Measurements from ENCODE around the gene THNSL1. TPM values are rescaled to one million over a fixed set of nuclear protein-coding genes. Genes with fewer than 3 reads are reported as not detected.

The THNSL1 gene
- total and polyA plus RNA-seq, 2 donors = 3.5 to 4.1 TPM

GRCh38 chr10:25018703-25019102 lies 2.3 kb downstream of the THNSL1 start:
- WGBS = 99% methylated on average over 3 of the region's 3 CpGs
- DNase-seq (ENCODE audit: low read depth in 6 of 9, low spot score in 9 of 9) = no peak
- no peaks in the 10 kb centered on the region for H3K9me3 ChIP-seq (ENCODE audit: control insufficient read depth in 2 of 2, insufficient read depth in 1 of 2, low read length in 1 of 2)

GRCh38 chr10:25023278-25023677 lies 6.9 kb downstream of the THNSL1 start:
- Histone ChIP-seq H3K36me3 (ENCODE audit: control insufficient read depth in 2 of 2, insufficient read depth in 2 of 2, low read length in 1 of 2) (no peaks in the 10 kb centered on the region), H3K9me3 (ENCODE audit: control insufficient read depth in 2 of 2, insufficient read depth in 1 of 2, low read length in 1 of 2) (no peaks in the 10 kb centered on the region), H3K4me1 (ENCODE audit: control insufficient read depth in 2 of 2, insufficient read depth in 2 of 2, low read length in 2 of 2) (no peaks in the 10 kb centered on the region), H3K27ac (ENCODE audit: low read depth in 1 of 2, low read length in 1 of 2) (no peak overlapping the region), H3K27me3 (ENCODE audit: control insufficient read depth in 2 of 2, insufficient read depth in 1 of 2, low read length in 1 of 2) (no peaks in the 10 kb centered on the region), H3K4me3 (ENCODE audit: low read length in 2 of 2) (no peak overlapping the region)
- DNase-seq (ENCODE audit: low read depth in 6 of 9, low spot score in 9 of 9) = no peak
- 65% methylated on average over 3 of the region's 3 CpGs for WGBS

More at GRCh38 chr10:25018703-25019102, 2.3 kb downstream of the THNSL1 start:
- Histone ChIP-seq H3K27ac (ENCODE audit: low read depth in 1 of 2, low read length in 1 of 2) (no peak overlapping the region), H3K36me3 (ENCODE audit: control insufficient read depth in 2 of 2, insufficient read depth in 2 of 2, low read length in 1 of 2) (no peaks in the 10 kb centered on the region), H3K4me1 (ENCODE audit: control insufficient read depth in 2 of 2, insufficient read depth in 2 of 2, low read length in 2 of 2) (peaks cover 3 to 7% of the 10 kb centered on the region in 2 donors), H3K4me3 (ENCODE audit: low read length in 2 of 2) (no peak overlapping the region), H3K27me3 (ENCODE audit: control insufficient read depth in 2 of 2, insufficient read depth in 1 of 2, low read length in 1 of 2) (no peaks in the 10 kb centered on the region)

GRCh38 chr10:25024528-25024927 lies 8.1 kb downstream of the THNSL1 start:
- no peak for DNase-seq (ENCODE audit: low read depth in 6 of 9, low spot score in 9 of 9)
- Histone ChIP-seq H3K36me3 (ENCODE audit: control insufficient read depth in 2 of 2, insufficient read depth in 2 of 2, low read length in 1 of 2) (no peaks in the 10 kb centered on the region), H3K4me1 (ENCODE audit: control insufficient read depth in 2 of 2, insufficient read depth in 2 of 2, low read length in 2 of 2) (no peaks in the 10 kb centered on the region), H3K27ac (ENCODE audit: low read depth in 1 of 2, low read length in 1 of 2) (no peak overlapping the region), H3K27me3 (ENCODE audit: control insufficient read depth in 2 of 2, insufficient read depth in 1 of 2, low read length in 1 of 2) (no peaks in the 10 kb centered on the region), H3K9me3 (ENCODE audit: control insufficient read depth in 2 of 2, insufficient read depth in 1 of 2, low read length in 1 of 2) (no peaks in the 10 kb centered on the region), H3K4me3 (ENCODE audit: low read length in 2 of 2) (no peak overlapping the region)
- WGBS = 97% methylated on average over 8 of the region's 8 CpGs

GRCh38 chr10:25026463-25026862 lies 10.1 kb downstream of the THNSL1 start:
- H3K27ac ChIP-seq (ENCODE audit: low read depth in 1 of 2, low read length in 1 of 2) = no peak overlapping the region

GRCh38 chr10:25028711-25029110 lies 12.3 kb downstream of the THNSL1 start:
- 99% methylated on average over 1 of the region's 1 CpG for WGBS

More at GRCh38 chr10:25026463-25026862, 10.1 kb downstream of the THNSL1 start:
- Histone ChIP-seq H3K4me1 (ENCODE audit: control insufficient read depth in 2 of 2, insufficient read depth in 2 of 2, low read length in 2 of 2) (no peaks in the 10 kb centered on the region), H3K4me3 (ENCODE audit: low read length in 2 of 2) (no peak overlapping the region), H3K9me3 (ENCODE audit: control insufficient read depth in 2 of 2, insufficient read depth in 1 of 2, low read length in 1 of 2) (no peaks in the 10 kb centered on the region), H3K36me3 (ENCODE audit: control insufficient read depth in 2 of 2, insufficient read depth in 2 of 2, low read length in 1 of 2) (no peaks in the 10 kb centered on the region), H3K27me3 (ENCODE audit: control insufficient read depth in 2 of 2, insufficient read depth in 1 of 2, low read length in 1 of 2) (no peaks in the 10 kb centered on the region)
- 96% methylated on average over 1 of the region's 1 CpG for whole genome bisulfite sequencing
- DNase-seq (ENCODE audit: low read depth in 6 of 9, low spot score in 9 of 9) = no peak

GRCh38 chr10:25029519-25029918 lies 13.1 kb downstream of the THNSL1 start:
- Histone ChIP-seq H3K9me3 (ENCODE audit: control insufficient read depth in 2 of 2, insufficient read depth in 1 of 2, low read length in 1 of 2) (no peaks in the 10 kb centered on the region), H3K27me3 (ENCODE audit: control insufficient read depth in 2 of 2, insufficient read depth in 1 of 2, low read length in 1 of 2) (no peaks in the 10 kb centered on the region), H3K27ac (ENCODE audit: low read depth in 1 of 2, low read length in 1 of 2) (no peak overlapping the region), H3K4me3 (ENCODE audit: low read length in 2 of 2) (no peak overlapping the region), H3K36me3 (ENCODE audit: control insufficient read depth in 2 of 2, insufficient read depth in 2 of 2, low read length in 1 of 2) (no peaks in the 10 kb centered on the region), H3K4me1 (ENCODE audit: control insufficient read depth in 2 of 2, insufficient read depth in 2 of 2, low read length in 2 of 2) (no peaks in the 10 kb centered on the region)
- WGBS = 98% methylated on average over 2 of the region's 2 CpGs
- DNase-seq (ENCODE audit: low read depth in 6 of 9, low spot score in 9 of 9) = no peak

More at GRCh38 chr10:25028711-25029110, 12.3 kb downstream of the THNSL1 start:
- Histone ChIP-seq H3K4me3 (ENCODE audit: low read length in 2 of 2) (no peak overlapping the region), H3K27ac (ENCODE audit: low read depth in 1 of 2, low read length in 1 of 2) (no peak overlapping the region), H3K4me1 (ENCODE audit: control insufficient read depth in 2 of 2, insufficient read depth in 2 of 2, low read length in 2 of 2) (no peaks in the 10 kb centered on the region), H3K36me3 (ENCODE audit: control insufficient read depth in 2 of 2, insufficient read depth in 2 of 2, low read length in 1 of 2) (no peaks in the 10 kb centered on the region), H3K9me3 (ENCODE audit: control insufficient read depth in 2 of 2, insufficient read depth in 1 of 2, low read length in 1 of 2) (no peaks in the 10 kb centered on the region), H3K27me3 (ENCODE audit: control insufficient read depth in 2 of 2, insufficient read depth in 1 of 2, low read length in 1 of 2) (no peaks in the 10 kb centered on the region)
- no peak for DNase-seq (ENCODE audit: low read depth in 6 of 9, low spot score in 9 of 9)

- Histone ChIP-seq H3K27ac (ENCODE audit: low read depth in 1 of 2, low read length in 1 of 2) (no peak overlapping the region), H3K36me3 (ENCODE audit: control insufficient read depth in 2 of 2, insufficient read depth in 2 of 2, low read length in 1 of 2) (no peaks in the 10 kb centered on the region), H3K4me1 (ENCODE audit: control insufficient read depth in 2 of 2, insufficient read depth in 2 of 2, low read length in 2 of 2) (no peaks in the 10 kb centered on the region), H3K4me3 (ENCODE audit: low read length in 2 of 2) (no peak overlapping the region), H3K9me3 (ENCODE audit: control insufficient read depth in 2 of 2, insufficient read depth in 1 of 2, low read length in 1 of 2) (no peaks in the 10 kb centered on the region), H3K27me3 (ENCODE audit: control insufficient read depth in 2 of 2, insufficient read depth in 1 of 2, low read length in 1 of 2) (no peaks in the 10 kb centered on the region)
- DNase-seq (ENCODE audit: low read depth in 6 of 9, low spot score in 9 of 9) = no peak
- 12% methylated on average over 3 of the region's 3 CpGs for WGBS
Measured at GRCh38 chr10:25036381-25036780, 20.0 kb downstream of the THNSL1 start.

GRCh38 chr10:25038325-25038724 lies 21.9 kb downstream of the THNSL1 start:
- H3K9me3 ChIP-seq (ENCODE audit: control insufficient read depth in 2 of 2, insufficient read depth in 1 of 2, low read length in 1 of 2) = no peaks in the 10 kb centered on the region
- H3K4me1 ChIP-seq (ENCODE audit: control insufficient read depth in 2 of 2, insufficient read depth in 2 of 2, low read length in 2 of 2) = no peaks in the 10 kb centered on the region
- no peaks in the 10 kb centered on the region for H3K27me3 ChIP-seq (ENCODE audit: control insufficient read depth in 2 of 2, insufficient read depth in 1 of 2, low read length in 1 of 2)
- WGBS = 89% methylated on average over 2 of the region's 2 CpGs
- no peak for DNase-seq (ENCODE audit: low read depth in 6 of 9, low spot score in 9 of 9)
- no peak overlapping the region for H3K27ac ChIP-seq (ENCODE audit: low read depth in 1 of 2, low read length in 1 of 2)
- no peaks in the 10 kb centered on the region for H3K36me3 ChIP-seq (ENCODE audit: control insufficient read depth in 2 of 2, insufficient read depth in 2 of 2, low read length in 1 of 2)
- H3K4me3 ChIP-seq (ENCODE audit: low read length in 2 of 2) = no peak overlapping the region

- no peak for DNase-seq (ENCODE audit: low read depth in 6 of 9, low spot score in 9 of 9)
- Histone ChIP-seq H3K27me3 (ENCODE audit: control insufficient read depth in 2 of 2, insufficient read depth in 1 of 2, low read length in 1 of 2) (no peaks in the 10 kb centered on the region), H3K36me3 (ENCODE audit: control insufficient read depth in 2 of 2, insufficient read depth in 2 of 2, low read length in 1 of 2) (no peaks in the 10 kb centered on the region), H3K9me3 (ENCODE audit: control insufficient read depth in 2 of 2, insufficient read depth in 1 of 2, low read length in 1 of 2) (no peaks in the 10 kb centered on the region), H3K27ac (ENCODE audit: low read depth in 1 of 2, low read length in 1 of 2) (no peak overlapping the region), H3K4me3 (ENCODE audit: low read length in 2 of 2) (no peak overlapping the region), H3K4me1 (ENCODE audit: control insufficient read depth in 2 of 2, insufficient read depth in 2 of 2, low read length in 2 of 2) (no peaks in the 10 kb centered on the region)
Measured at GRCh38 chr10:25039531-25039930, 23.1 kb downstream of the THNSL1 start.

- H3K27ac ChIP-seq (ENCODE audit: low read depth in 1 of 2, low read length in 1 of 2) = no peak overlapping the region
- H3K4me1 ChIP-seq (ENCODE audit: control insufficient read depth in 2 of 2, insufficient read depth in 2 of 2, low read length in 2 of 2) = no peaks in the 10 kb centered on the region
- no peaks in the 10 kb centered on the region for H3K36me3 ChIP-seq (ENCODE audit: control insufficient read depth in 2 of 2, insufficient read depth in 2 of 2, low read length in 1 of 2)
- 91% methylated on average over 1 of the region's 1 CpG for WGBS
- DNase-seq (ENCODE audit: low read depth in 6 of 9, low spot score in 9 of 9) = no peak
- H3K27me3 ChIP-seq (ENCODE audit: control insufficient read depth in 2 of 2, insufficient read depth in 1 of 2, low read length in 1 of 2) = no peaks in the 10 kb centered on the region
- no peaks in the 10 kb centered on the region for H3K9me3 ChIP-seq (ENCODE audit: control insufficient read depth in 2 of 2, insufficient read depth in 1 of 2, low read length in 1 of 2)
- H3K4me3 ChIP-seq (ENCODE audit: low read length in 2 of 2) = no peak overlapping the region
Measured at GRCh38 chr10:25046641-25047040, 30.2 kb downstream of the THNSL1 start.

All from thymus (tissue), 11 donors.